Endothelial cell (in vitro differentiated cells): Measurements from ENCODE around the gene ANTXR2. TPM values are rescaled to one million over a fixed set of nuclear protein-coding genes. Genes with fewer than 3 reads are reported as not detected.

ENCODE experiments used
- DNase-seq: peaks from one replicate; pipeline ENCODE4 v3.0.0; 2021; ENCODE audit warnings: low spot score
- H3K27ac Mint-ChIP-seq: one replicate; pipeline ENCODE4 v1.8.0; 2021; ENCODE audit warnings: mixed read lengths, inconsistent platforms; ENCODE audit not compliant: unreplicated experiment
- H3K27me3 Mint-ChIP-seq: one replicate; pipeline ENCODE4 v1.8.0; 2021; ENCODE audit warnings: mild to moderate bottlenecking, moderate library complexity, mixed read lengths, inconsistent platforms; ENCODE audit not compliant: unreplicated experiment
- H3K36me3 Mint-ChIP-seq: one replicate; pipeline ENCODE4 v1.8.0; 2021; ENCODE audit warnings: mild to moderate bottlenecking, low read depth, mixed read lengths, inconsistent platforms; ENCODE audit not compliant: unreplicated experiment
- H3K4me1 Mint-ChIP-seq: one replicate; pipeline ENCODE4 v1.8.0; 2021; ENCODE audit warnings: mild to moderate bottlenecking, mixed read lengths, inconsistent platforms; ENCODE audit not compliant: unreplicated experiment
- H3K4me3 Mint-ChIP-seq: one replicate; pipeline ENCODE4 v1.8.0; 2021; ENCODE audit warnings: mild to moderate bottlenecking, mixed read lengths, inconsistent platforms; ENCODE audit not compliant: unreplicated experiment
- H3K9me3 Mint-ChIP-seq: one replicate; pipeline ENCODE4 v1.8.0; 2021; ENCODE audit warnings: mixed read lengths, inconsistent platforms; ENCODE audit not compliant: unreplicated experiment
- CTCF ChIP-seq: fragments of 200-600 bp; sonication (generic); IDR thresholded peaks from one replicate; pipeline ENCODE4 v1.5.0; 2021; ENCODE audit warnings: antibody characterized with exemption; ENCODE audit not compliant: unreplicated experiment
- total RNA-seq: library from RNA; stranded (reverse); fragmentation: NEBNext Ultra II Directional; extraction: Animal tissue kit (Norgen Biotek cat#: 25700); gene quantifications from one replicate; pipeline ENCODE4 v1.2.1, GENCODE V29; 2021; ENCODE audit not compliant: unreplicated experiment

The ANTXR2 gene
- total RNA-seq, 1 donor from 2014 or later, result 176 TPM

- H3K27ac Mint-ChIP-seq, result peak overlapping the region; percentile 93
- peaks cover 35% of the 10 kb centered on the region for H3K4me1 Mint-ChIP-seq
- no peak for TF ChIP-seq CTCF
- H3K9me3 Mint-ChIP-seq, result no peaks in the 10 kb centered on the region
- DNase-seq, result no peak
- H3K36me3 Mint-ChIP-seq, result peaks cover 35% of the 10 kb centered on the region
- peak overlapping the region; percentile 98 for H3K4me3 Mint-ChIP-seq
- H3K27me3 Mint-ChIP-seq, result peaks cover 12% of the 10 kb centered on the region
Measured at GRCh38 chr4:80071604-80072227, 1.3 kb downstream of the ANTXR2 start.

GRCh38 chr4:80070880-80071603, 2.0 kb downstream of the ANTXR2 start:
- Mint-ChIP-seq H3K9me3 (no peaks in the 10 kb centered on the region), H3K27ac (peak overlapping the region; percentile 93), H3K36me3 (peaks cover 35% of the 10 kb centered on the region), H3K4me1 (peaks cover 38% of the 10 kb centered on the region), H3K27me3 (peaks cover 12% of the 10 kb centered on the region), H3K4me3 (peak overlapping the region; percentile 98)
- no peak for DNase-seq
- no peak for TF ChIP-seq CTCF

- Mint-ChIP-seq H3K4me3 (peak overlapping the region; percentile 98), H3K27me3 (peaks cover 12% of the 10 kb centered on the region), H3K9me3 (no peaks in the 10 kb centered on the region), H3K27ac (no peak overlapping the region), H3K36me3 (peaks cover 42% of the 10 kb centered on the region), H3K4me1 (peaks cover 38% of the 10 kb centered on the region)
- no peak for DNase-seq
- no peak for TF ChIP-seq CTCF
Measured at GRCh38 chr4:80069837-80070731, 2.9 kb downstream of the ANTXR2 start.

- H3K4me3 Mint-ChIP-seq, result peak overlapping the region; percentile 98
- peaks cover 11% of the 10 kb centered on the region for H3K27me3 Mint-ChIP-seq
- no peak for TF ChIP-seq CTCF
- no peak overlapping the region for H3K27ac Mint-ChIP-seq
- peaks cover 38% of the 10 kb centered on the region for H3K4me1 Mint-ChIP-seq
- H3K36me3 Mint-ChIP-seq, result peaks cover 46% of the 10 kb centered on the region
- no peaks in the 10 kb centered on the region for H3K9me3 Mint-ChIP-seq
- no peak for DNase-seq
Measured at GRCh38 chr4:80069108-80069836, 3.8 kb downstream of the ANTXR2 start.
